ENCODE data around the gene ZSCAN10. TPM values are rescaled to one million over a fixed set of nuclear protein-coding genes. Genes with fewer than 3 reads are reported as not detected.

ZSCAN10 gene
- total RNA-seq, 2 donors from 2014 or later: not detected

DNA sequence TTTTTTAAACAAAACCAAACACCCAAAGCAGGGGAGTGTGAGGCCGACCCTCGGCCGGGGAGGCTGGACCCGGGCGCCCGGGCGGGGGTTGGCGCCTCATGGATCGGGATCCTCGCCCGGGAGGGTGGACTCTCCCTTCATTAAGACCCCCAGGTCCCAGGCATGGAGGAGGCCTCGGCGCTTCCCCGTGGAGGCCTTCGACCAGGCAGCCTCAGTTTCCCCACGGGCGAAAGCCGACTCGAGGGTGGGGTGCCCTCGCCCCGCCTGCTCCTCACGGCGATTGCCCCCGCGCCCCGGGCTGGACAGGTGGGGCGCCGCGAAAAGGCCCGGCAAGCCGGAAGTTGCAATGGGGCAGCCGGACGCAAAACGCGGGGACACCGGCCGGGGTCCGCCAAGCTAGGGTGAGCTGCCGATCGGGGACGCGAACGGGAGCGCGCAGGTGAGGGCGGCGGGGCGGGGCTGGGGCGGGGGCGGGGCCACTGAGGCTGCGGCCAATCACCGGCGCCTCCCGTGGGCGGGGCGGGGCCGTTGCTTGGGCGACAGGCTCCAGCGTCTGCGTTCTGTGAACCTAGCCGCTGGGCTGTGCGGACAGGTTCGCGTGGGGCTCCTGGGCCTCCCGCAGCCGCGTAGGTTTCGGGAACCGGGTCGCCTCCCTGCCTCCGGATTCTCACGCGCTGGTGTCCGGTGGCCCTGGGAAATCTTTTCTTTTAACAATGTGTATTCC lies 7.3 kb upstream of the ZSCAN10 start:
- TF ChIP-seq, protein P1, sequence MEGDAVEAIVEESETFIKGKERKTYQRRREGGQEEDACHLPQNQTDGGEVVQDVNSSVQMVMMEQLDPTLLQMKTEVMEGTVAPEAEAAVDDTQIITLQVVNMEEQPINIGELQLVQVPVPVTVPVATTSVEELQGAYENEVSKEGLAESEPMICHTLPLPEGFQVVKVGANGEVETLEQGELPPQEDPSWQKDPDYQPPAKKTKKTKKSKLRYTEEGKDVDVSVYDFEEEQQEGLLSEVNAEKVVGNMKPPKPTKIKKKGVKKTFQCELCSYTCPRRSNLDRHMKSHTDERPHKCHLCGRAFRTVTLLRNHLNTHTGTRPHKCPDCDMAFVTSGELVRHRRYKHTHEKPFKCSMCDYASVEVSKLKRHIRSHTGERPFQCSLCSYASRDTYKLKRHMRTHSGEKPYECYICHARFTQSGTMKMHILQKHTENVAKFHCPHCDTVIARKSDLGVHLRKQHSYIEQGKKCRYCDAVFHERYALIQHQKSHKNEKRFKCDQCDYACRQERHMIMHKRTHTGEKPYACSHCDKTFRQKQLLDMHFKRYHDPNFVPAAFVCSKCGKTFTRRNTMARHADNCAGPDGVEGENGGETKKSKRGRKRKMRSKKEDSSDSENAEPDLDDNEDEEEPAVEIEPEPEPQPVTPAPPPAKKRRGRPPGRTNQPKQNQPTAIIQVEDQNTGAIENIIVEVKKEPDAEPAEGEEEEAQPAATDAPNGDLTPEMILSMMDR (IDR thresholded peaks at IDR 0.05): peak in 1 of 2 donors; percentile 21

DNA sequence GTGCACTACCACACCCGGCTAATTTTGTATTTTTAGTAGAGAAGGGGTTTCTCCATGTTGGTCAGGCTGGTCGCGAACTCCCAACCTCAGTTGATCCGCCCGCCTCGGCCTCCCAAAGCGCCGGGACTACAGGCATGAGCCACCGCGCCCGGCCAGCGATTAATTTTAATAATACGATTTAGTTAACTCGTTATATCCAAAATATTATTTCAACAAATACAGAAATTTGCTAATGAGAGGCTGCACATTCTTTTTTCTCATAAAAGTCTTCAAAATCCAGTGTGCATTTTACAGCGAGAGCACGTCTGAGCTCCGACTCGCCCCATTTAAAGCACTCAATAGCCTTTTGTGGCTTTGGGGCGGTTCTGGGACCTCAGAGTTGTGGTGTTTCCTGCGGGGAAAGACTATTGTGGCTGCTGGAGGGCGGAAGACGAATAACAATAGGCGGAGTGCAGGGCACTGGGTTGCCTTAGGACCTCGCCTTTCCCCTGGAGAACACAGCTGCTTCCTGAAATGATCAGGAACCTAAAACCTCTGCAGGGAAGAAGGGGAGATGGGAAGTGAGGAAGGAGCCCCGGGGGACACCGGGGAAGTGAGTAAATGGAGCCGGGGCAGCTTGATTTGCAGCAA lies 2.9 kb upstream of the ZSCAN10 start:
- peak overlapping the region; percentile 12 to 13 for H3K27ac ChIP-seq
- peaks cover 0 to 38% of the 10 kb centered on the region in 2 donors for H3K4me1 ChIP-seq
- H3K4me3 ChIP-seq: no peak overlapping the region
- TF ChIP-seq, protein P1 (IDR thresholded peaks at IDR 0.05): no peak
- no peaks in the 10 kb centered on the region for H3K36me3 ChIP-seq
- no peaks in the 10 kb centered on the region for H3K27me3 ChIP-seq
- no peaks in the 10 kb centered on the region for H3K9me3 ChIP-seq
- DNase-seq (ENCODE audit: low spot score): no peak

More for the DNA sequence above, 7.3 kb upstream of the ZSCAN10 start:
- no peaks in the 10 kb centered on the region for H3K36me3 ChIP-seq
- peak overlapping the region; percentile 75 to 84 for H3K27ac ChIP-seq
- H3K27me3 ChIP-seq: no peaks in the 10 kb centered on the region
- H3K4me3 ChIP-seq: peak overlapping the region; percentile 54 to 72
- peak; percentile 91 for DNase-seq (ENCODE audit: low spot score)
- H3K4me1 ChIP-seq: peaks cover 0 to 20% of the 10 kb centered on the region in 2 donors
- H3K9me3 ChIP-seq: no peaks in the 10 kb centered on the region

DNA sequence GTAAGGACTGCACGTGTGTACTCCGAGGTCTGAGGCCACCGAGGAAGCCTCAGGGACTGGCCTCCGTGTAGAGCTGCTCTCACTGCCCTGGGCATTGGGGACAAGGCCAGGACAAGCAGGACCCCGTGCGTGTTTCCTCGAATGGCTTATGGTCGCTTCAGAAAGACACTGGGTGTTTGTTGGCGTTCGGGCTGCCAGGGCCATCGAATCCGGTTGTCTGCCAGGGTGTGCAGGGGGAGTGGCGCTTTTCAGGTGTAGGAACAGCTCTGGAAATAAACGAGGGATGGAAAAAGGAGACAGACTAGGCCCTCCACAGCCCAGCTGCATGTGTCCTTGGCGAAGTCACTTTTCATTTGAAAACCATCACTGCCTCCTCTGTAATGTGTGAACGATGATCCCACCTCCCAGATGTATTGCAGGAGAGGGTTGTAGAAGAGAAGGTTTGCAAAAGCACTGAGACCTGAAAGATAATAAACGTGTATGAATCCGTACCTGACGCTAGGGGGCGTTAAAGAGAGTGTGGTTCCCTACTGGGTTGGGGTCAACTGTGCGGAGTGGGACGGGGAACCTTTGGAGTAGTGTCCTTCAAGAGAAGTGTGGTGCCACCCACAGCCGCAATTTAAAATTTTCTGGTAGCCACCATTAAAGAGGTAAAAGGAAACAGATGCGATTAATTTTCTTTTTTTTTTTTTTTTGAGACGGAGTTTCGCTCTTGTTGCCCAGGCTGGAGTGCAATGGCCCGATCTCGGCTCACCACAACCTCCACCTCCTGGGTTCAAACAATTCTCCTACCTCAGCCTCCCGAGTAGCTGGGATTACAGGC lies 2.1 kb upstream of the ZSCAN10 start:
- H3K27ac ChIP-seq: peak overlapping the region; percentile 12 to 13
- TF ChIP-seq, protein P1 (IDR thresholded peaks at IDR 0.05): peak in 1 of 2 donors; percentile 58
- peaks cover 0 to 33% of the 10 kb centered on the region in 2 donors for H3K4me1 ChIP-seq
- no peaks in the 10 kb centered on the region for H3K27me3 ChIP-seq
- no peak overlapping the region for H3K4me3 ChIP-seq
- no peaks in the 10 kb centered on the region for H3K9me3 ChIP-seq
- H3K36me3 ChIP-seq: no peaks in the 10 kb centered on the region
- no peak for DNase-seq (ENCODE audit: low spot score)

DNA sequence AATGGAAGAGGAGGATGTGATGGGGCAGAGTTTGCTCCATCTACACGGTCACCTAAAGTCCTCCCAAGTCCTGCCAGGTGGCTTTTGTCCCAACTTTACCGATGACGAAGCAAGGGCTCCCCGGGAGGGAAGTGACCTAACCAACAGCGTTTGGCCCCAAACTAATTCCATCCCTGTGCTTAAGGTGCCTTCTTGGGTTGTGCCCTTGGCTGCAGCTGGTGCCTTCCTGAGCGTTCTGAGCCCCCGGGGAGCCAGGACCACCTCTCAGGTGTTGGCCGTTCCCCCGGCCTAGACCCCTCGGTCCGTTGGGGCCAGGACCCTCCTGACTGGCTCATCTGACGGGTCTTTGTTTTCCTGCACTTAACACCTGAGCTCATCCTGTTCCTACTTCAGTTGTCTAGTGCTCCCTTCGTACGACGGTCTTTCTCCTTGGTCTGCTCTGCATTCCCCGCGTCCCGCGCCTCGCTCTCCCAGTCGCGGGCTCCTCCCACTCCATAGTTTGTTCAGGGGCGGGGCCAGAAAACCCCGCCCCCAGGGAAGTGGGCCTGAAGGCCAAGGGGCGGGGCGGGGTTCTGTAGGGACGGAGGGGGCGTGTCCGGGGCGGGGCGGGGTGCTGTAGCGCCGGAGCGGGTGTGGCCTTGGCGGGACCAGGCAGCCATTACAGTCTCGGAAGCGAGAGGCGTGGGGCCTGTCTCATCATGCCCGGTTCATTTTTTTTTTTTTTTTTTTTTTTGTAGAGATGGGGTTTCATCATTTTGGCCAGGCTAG lies 822 bp upstream of the ZSCAN10 start:
- H3K9me3 ChIP-seq: no peaks in the 10 kb centered on the region
- H3K4me1 ChIP-seq: peaks cover 0 to 26% of the 10 kb centered on the region in 2 donors
- H3K36me3 ChIP-seq: no peaks in the 10 kb centered on the region
- no peaks in the 10 kb centered on the region for H3K27me3 ChIP-seq
- H3K4me3 ChIP-seq: peak overlapping the region in 1 of 2 donors; percentile 31
- TF ChIP-seq, protein P1 (IDR thresholded peaks at IDR 0.05): no peak
- no peak overlapping the region for H3K27ac ChIP-seq
- DNase-seq (ENCODE audit: low spot score): peak; percentile 87

DNA sequence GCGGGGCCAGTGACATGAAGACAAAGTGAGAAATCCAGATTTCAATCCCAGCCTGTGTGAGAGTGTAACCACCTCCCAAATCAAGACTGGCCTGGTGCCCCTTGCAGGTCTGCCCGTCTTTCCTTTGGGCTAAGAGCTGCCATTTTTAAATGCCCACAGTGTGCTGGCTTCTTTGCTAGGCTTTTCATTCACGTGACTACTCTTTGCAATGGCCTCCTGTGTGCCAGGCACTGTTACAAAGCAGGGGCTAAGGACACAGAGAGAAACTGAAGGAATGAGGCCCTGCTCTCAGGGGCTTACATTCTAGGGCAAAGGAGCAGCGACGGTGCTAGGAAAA lies 269 bp upstream of the ZSCAN10 start:
- peaks cover 0 to 26% of the 10 kb centered on the region in 2 donors for H3K4me1 ChIP-seq
- H3K27me3 ChIP-seq: no peaks in the 10 kb centered on the region
- H3K27ac ChIP-seq: no peak overlapping the region
- DNase-seq (ENCODE audit: low spot score): no peak
- H3K36me3 ChIP-seq: no peaks in the 10 kb centered on the region
- TF ChIP-seq, protein P1 (IDR thresholded peaks at IDR 0.05): no peak
- H3K9me3 ChIP-seq: no peaks in the 10 kb centered on the region
- no peak overlapping the region for H3K4me3 ChIP-seq

Data from right atrium auricular region (tissue), 2 donors.